ENCODE data around the gene EVC. TPM values are rescaled to one million over a fixed set of nuclear protein-coding genes. Genes with fewer than 3 reads are reported as not detected.

Gene EVC
- total and polyA plus RNA-seq, 9 donors, result 16.4 to 63.5 (median 47.6) TPM

GRCh38 chr4:5711479-5712184, 631 bp downstream of the EVC start:
- Histone ChIP-seq H3K4me1 (ENCODE audit: insufficient read depth) (peaks cover 18% of the 10 kb centered on the region), H3K27me3 (no peaks in the 10 kb centered on the region), H3K9me3 (no peaks in the 10 kb centered on the region), H3K27ac (peak overlapping the region in 1 of 2 donors; percentile 61), H3K36me3 (no peaks in the 10 kb centered on the region), H3K4me3 (peak overlapping the region; percentile 59)
- no peak for TF ChIP-seq CTCF (IDR thresholded peaks at IDR 0.05)
- no peak for TF ChIP-seq POLR2A (IDR thresholded peaks at IDR 0.05)
- TF ChIP-seq EP300 (IDR thresholded peaks at IDR 0.05), result no peak
- 9 to 18% (median 13%) methylated on average over 30 to 52 of the region's 52 CpGs for WGBS, 3 donors
- intact Hi-C loops (cut with DNase I), result no loop called here
- DNase-seq, result peak in 4 of 5 donors; percentile 36 to 58 (median 52)

GRCh38 chr4:5712517-5712916, 1.5 kb downstream of the EVC start:
- DNase-seq, result no peak
- no peak overlapping the region for H3K27ac ChIP-seq
- no peak overlapping the region for H3K4me3 ChIP-seq
- TF ChIP-seq CTCF (IDR thresholded peaks at IDR 0.05), result no peak
- intact Hi-C loops (cut with DNase I), result no loop called here
- WGBS, 3 donors, result 90 to 94% (median 92%) methylated on average over 7 of the region's 7 CpGs
- H3K4me1 ChIP-seq (ENCODE audit: insufficient read depth), result peaks cover 10% of the 10 kb centered on the region
- no peaks in the 10 kb centered on the region for H3K27me3 ChIP-seq
- H3K36me3 ChIP-seq, result no peaks in the 10 kb centered on the region
- no peaks in the 10 kb centered on the region for H3K9me3 ChIP-seq

GRCh38 chr4:5712931-5713330, 1.9 kb downstream of the EVC start:
- Histone ChIP-seq H3K27me3 (no peaks in the 10 kb centered on the region), H3K4me3 (no peak overlapping the region), H3K9me3 (no peaks in the 10 kb centered on the region), H3K27ac (no peak overlapping the region), H3K4me1 (ENCODE audit: insufficient read depth) (peaks cover 8% of the 10 kb centered on the region), H3K36me3 (no peaks in the 10 kb centered on the region)
- DNase-seq, result no peak
- no peak for TF ChIP-seq POLR2A (IDR thresholded peaks at IDR 0.05)
- TF ChIP-seq EP300 (IDR thresholded peaks at IDR 0.05), result no peak
- TF ChIP-seq CTCF (IDR thresholded peaks at IDR 0.05), result no peak
- intact Hi-C loops (cut with DNase I), result no loop called here
- WGBS, 3 donors, result 92 to 97% (median 96%) methylated on average over 3 of the region's 3 CpGs

GRCh38 chr4:5713861-5714260, 2.9 kb downstream of the EVC start:
- no peak for DNase-seq
- 80 to 85% (median 82%) methylated on average over 6 of the region's 6 CpGs for WGBS, 3 donors
- H3K27me3 ChIP-seq, result no peaks in the 10 kb centered on the region
- H3K36me3 ChIP-seq, result no peaks in the 10 kb centered on the region
- H3K4me1 ChIP-seq (ENCODE audit: insufficient read depth), result peaks cover 8% of the 10 kb centered on the region
- H3K27ac ChIP-seq, result no peak overlapping the region
- H3K9me3 ChIP-seq, result no peaks in the 10 kb centered on the region
- intact Hi-C loops (cut with DNase I), result no loop called here
- TF ChIP-seq EP300 (IDR thresholded peaks at IDR 0.05) (no peak), CTCF (IDR thresholded peaks at IDR 0.05) (no peak), POLR2A (IDR thresholded peaks at IDR 0.05) (no peak)
- no peak overlapping the region for H3K4me3 ChIP-seq
